Measurements from ENCODE around the gene OCA2.

DNA sequence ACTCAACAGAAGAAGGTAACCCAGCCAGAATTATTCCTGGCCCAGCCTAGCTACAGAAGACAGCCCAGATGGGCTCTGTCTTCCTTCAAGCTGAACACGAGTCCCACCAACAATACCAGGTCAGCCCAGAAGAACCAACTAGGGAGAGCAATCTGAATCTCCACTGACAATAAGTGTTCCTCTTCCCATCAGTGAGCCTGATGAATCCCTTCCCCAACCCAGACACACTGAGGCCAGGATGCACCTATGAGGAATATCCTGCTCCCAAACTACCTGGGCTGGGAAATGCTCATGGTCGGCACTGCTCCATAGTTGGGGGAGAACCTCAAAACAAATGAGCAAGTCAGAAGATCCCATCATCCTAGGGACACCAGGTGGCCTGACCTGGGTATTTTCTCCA, 351.1 kb downstream of the OCA2 start:
- TF ChIP-seq, protein P1, sequence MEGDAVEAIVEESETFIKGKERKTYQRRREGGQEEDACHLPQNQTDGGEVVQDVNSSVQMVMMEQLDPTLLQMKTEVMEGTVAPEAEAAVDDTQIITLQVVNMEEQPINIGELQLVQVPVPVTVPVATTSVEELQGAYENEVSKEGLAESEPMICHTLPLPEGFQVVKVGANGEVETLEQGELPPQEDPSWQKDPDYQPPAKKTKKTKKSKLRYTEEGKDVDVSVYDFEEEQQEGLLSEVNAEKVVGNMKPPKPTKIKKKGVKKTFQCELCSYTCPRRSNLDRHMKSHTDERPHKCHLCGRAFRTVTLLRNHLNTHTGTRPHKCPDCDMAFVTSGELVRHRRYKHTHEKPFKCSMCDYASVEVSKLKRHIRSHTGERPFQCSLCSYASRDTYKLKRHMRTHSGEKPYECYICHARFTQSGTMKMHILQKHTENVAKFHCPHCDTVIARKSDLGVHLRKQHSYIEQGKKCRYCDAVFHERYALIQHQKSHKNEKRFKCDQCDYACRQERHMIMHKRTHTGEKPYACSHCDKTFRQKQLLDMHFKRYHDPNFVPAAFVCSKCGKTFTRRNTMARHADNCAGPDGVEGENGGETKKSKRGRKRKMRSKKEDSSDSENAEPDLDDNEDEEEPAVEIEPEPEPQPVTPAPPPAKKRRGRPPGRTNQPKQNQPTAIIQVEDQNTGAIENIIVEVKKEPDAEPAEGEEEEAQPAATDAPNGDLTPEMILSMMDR (IDR thresholded peaks at IDR 0.05), result no peak
- TF ChIP-seq POLR2A (IDR thresholded peaks at IDR 0.05) (no peak), POLR2AphosphoS5 (IDR thresholded peaks at IDR 0.05) (no peak), EP300 (IDR thresholded peaks at IDR 0.05) (no peak)
